NCI-H1092 treated with DMSO at 0.1 percent for 48 hours (cell line): Measurements from ENCODE around the gene HAUS6.
A peak's percentile ranks its signal among the peaks of the same experiment; 100 is the strongest.
"Not testable (repeated sequence)": the region's sequence is repeated elsewhere in the genome, so short reads cannot be mapped to it uniquely, and the experiment has no call there.

Source experiments
- DNase-seq: peaks from one replicate; lab custom pipeline; 2025; lab: John Stamatoyannopoulos, UW

Gene HAUS6

GRCh38 chr9:19036611-19037010 is 66.1 kb downstream of the HAUS6 start:
- no peak for DNase-seq

- no peak for DNase-seq
These were observed 69.7 kb downstream of the HAUS6 start, which contains the start of gene SAXO1 for GRCh38 chr9:19033015-19033414. SAXO1 (minus strand) TSS chr9:19033209; CDS start chr9:19032908, 301 bp downstream.

- DNase-seq: no peak
These were observed 70.3 kb downstream of the HAUS6 start for GRCh38 chr9:19032406-19032805.

GRCh38 chr9:19030899-19031298 is 71.8 kb downstream of the HAUS6 start:
- DNase-seq: no peak

- peak; percentile 82 for DNase-seq
These were observed 73.8 kb downstream of the HAUS6 start for GRCh38 chr9:19028835-19029451.

- DNase-seq: no peak
These were observed 74.9 kb downstream of the HAUS6 start for GRCh38 chr9:19027825-19028224.

- DNase-seq: no peak
These were observed 76.3 kb downstream of the HAUS6 start for GRCh38 chr9:19026375-19026774.

GRCh38 chr9:19023078-19023477 is 79.6 kb downstream of the HAUS6 start:
- DNase-seq: no peak

- DNase-seq: no peak
These were observed 80.5 kb downstream of the HAUS6 start for GRCh38 chr9:19022206-19022605.

GRCh38 chr9:19021649-19022048 is 81.1 kb downstream of the HAUS6 start:
- DNase-seq: not testable (repeated sequence)

- no peak for DNase-seq
These were observed 81.7 kb downstream of the HAUS6 start for GRCh38 chr9:19020886-19021455.

GRCh38 chr9:19018201-19018600 is 84.5 kb downstream of the HAUS6 start:
- DNase-seq: no peak

- DNase-seq: no peak
These were observed 93.2 kb downstream of the HAUS6 start for GRCh38 chr9:19009391-19009965.
